WTC11 (cell line): ENCODE data around the gene KIF11. TPM values are rescaled to one million over a fixed set of nuclear protein-coding genes. Genes with fewer than 3 reads are reported as not detected.

ENCODE experiments used
- ATF6 ChIP-seq: sonication (generic); formaldehyde crosslinking; IDR thresholded peaks from 2 replicates; pipeline ENCODE4 v1.8.1; 2023; ENCODE audit warnings: mild to moderate bottlenecking, missing genetic modification reagents
- CREM ChIP-seq: sonication (generic); formaldehyde crosslinking; IDR thresholded peaks from 2 replicates; pipeline ENCODE4 v1.8.1; 2022; ENCODE audit warnings: mild to moderate bottlenecking, missing genetic modification reagents, moderate library complexity
- E2F1 ChIP-seq: sonication (generic); formaldehyde crosslinking; IDR thresholded peaks from 2 replicates; pipeline ENCODE4 v1.8.0; 2022; ENCODE audit warnings: mild to moderate bottlenecking, missing genetic modification reagents
- ERG ChIP-seq: fragments of 250-450 bp; sonication (Bioruptor Pico); IDR thresholded peaks from 2 replicates; pipeline ENCODE4 v1.8.0; 2021; ENCODE audit warnings: mild to moderate bottlenecking
- ETV6 ChIP-seq: sonication (generic); formaldehyde crosslinking; IDR thresholded peaks from 2 replicates; pipeline ENCODE4 v1.8.1; 2022; ENCODE audit warnings: mild to moderate bottlenecking, missing genetic modification reagents
- FOXK1 ChIP-seq: sonication (generic); formaldehyde crosslinking; IDR thresholded peaks from 2 replicates; pipeline ENCODE4 v1.8.0; 2022; ENCODE audit warnings: mild to moderate bottlenecking, moderate library complexity, missing genetic modification reagents
- MXD4 ChIP-seq: fragments of 250-450 bp; sonication (Bioruptor Pico); IDR thresholded peaks from 2 replicates; pipeline ENCODE4 v1.8.0; 2021; ENCODE audit warnings: mild to moderate bottlenecking, moderate library complexity, borderline replicate concordance
- NR1H2 ChIP-seq: sonication (generic); formaldehyde crosslinking; IDR thresholded peaks from 2 replicates; pipeline ENCODE4 v1.9.0; 2021; ENCODE audit warnings: mild to moderate bottlenecking, moderate library complexity, missing genetic modification reagents
- NR2C2 ChIP-seq: sonication (generic); formaldehyde crosslinking; IDR thresholded peaks from 2 replicates; pipeline ENCODE4 v1.8.0; 2022; ENCODE audit warnings: mild to moderate bottlenecking, missing genetic modification reagents
- NR3C1 ChIP-seq: sonication (generic); formaldehyde crosslinking; conservative IDR thresholded peaks from 2 replicates; pipeline ENCODE4 v1.8.1; 2023; ENCODE audit warnings: low read depth, mild to moderate bottlenecking, missing genetic modification reagents
- SMAD4 ChIP-seq: sonication (generic); formaldehyde crosslinking; IDR thresholded peaks from 2 replicates; pipeline ENCODE4 v1.8.0; 2022; ENCODE audit warnings: mild to moderate bottlenecking, missing genetic modification reagents
- ZNF396 ChIP-seq: fragments of 250-450 bp; sonication (Bioruptor Pico); IDR thresholded peaks from 2 replicates; pipeline ENCODE4 v1.8.0; 2021; ENCODE audit warnings: mild to moderate bottlenecking, moderate library complexity, borderline replicate concordance
- total RNA-seq: library from RNA; stranded (reverse); gene quantifications from 3 replicates; pipeline ENCODE4 v1.2.3, GENCODE V29; 2021
- TF ChIP-seq, protein P1 (sequence below): sonication (generic); formaldehyde crosslinking; conservative IDR thresholded peaks from 2 replicates; pipeline ENCODE4 v1.8.1; 2023; ENCODE audit warnings: mild to moderate bottlenecking, low read depth, missing genetic modification reagents, moderate library complexity
- TF ChIP-seq, protein P2 (sequence below): sonication (generic); formaldehyde crosslinking; IDR thresholded peaks from 2 replicates; pipeline ENCODE4 v1.8.1; 2022; ENCODE audit warnings: low read depth, missing genetic modification reagents, borderline replicate concordance
- TF ChIP-seq, protein P3 (sequence below): sonication (generic); formaldehyde crosslinking; IDR thresholded peaks from 2 replicates; pipeline ENCODE4 v1.8.0; 2023; ENCODE audit warnings: mild to moderate bottlenecking, missing genetic modification reagents
- TF ChIP-seq, protein P4 (sequence below): sonication (generic); formaldehyde crosslinking; IDR thresholded peaks from 2 replicates; pipeline ENCODE4 v1.8.1; 2023; ENCODE audit warnings: mild to moderate bottlenecking, missing genetic modification reagents, borderline replicate concordance
- TF ChIP-seq, protein P5 (sequence below): fragments of 250-450 bp; sonication (Bioruptor Pico); IDR thresholded peaks from 2 replicates; pipeline ENCODE4 v1.9.0; 2021; ENCODE audit warnings: mild to moderate bottlenecking
- TF ChIP-seq, protein P6 (sequence below): fragments of 250-450 bp; sonication (Bioruptor Pico); IDR thresholded peaks from 2 replicates; pipeline ENCODE4 v1.9.0; 2021; ENCODE audit warnings: moderate library complexity, mild to moderate bottlenecking, inconsistent platforms, borderline replicate concordance

Gene KIF11
- total RNA-seq, 1 experiment from 2014 or later: 55.7 TPM

DNA sequence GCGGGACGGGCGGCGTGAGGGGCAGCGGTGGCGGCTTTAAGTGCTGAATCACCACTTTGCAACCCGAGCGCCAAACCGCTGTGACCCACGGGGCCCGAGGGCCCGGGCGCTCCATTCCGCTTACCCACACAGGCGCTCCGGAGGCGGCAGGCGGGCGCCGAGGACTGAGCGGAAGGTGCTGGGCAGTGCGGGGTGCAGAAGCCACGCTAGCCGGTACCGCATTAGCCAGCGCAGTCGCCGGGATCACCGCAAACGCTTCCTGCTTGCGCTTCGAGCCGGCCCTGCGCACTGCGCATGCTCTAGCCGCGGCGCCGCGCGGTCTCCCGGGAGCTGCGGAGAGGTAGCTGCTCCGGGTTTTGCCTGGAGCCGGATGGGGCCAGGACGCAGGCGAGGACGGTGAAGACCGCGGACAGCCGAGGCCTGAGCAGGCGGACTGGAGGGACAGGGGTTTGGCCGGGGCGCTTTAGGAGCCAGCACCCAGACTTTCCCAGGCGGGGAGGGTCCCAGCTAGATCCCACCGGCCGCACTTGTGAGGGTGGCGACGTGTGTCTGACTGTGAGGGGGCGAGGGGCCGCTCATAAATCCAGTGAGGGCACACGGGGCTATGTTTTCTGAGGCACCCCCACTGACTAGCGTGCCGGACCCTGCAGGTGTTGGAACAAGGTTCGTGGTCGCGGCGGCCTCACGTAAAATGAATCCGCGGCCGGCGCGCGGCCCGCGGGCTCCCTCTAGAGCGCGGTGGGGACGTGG is 19.0 kb upstream of the KIF11 start, which contains the start of gene IDE (continued):
- TF ChIP-seq, protein P1, sequence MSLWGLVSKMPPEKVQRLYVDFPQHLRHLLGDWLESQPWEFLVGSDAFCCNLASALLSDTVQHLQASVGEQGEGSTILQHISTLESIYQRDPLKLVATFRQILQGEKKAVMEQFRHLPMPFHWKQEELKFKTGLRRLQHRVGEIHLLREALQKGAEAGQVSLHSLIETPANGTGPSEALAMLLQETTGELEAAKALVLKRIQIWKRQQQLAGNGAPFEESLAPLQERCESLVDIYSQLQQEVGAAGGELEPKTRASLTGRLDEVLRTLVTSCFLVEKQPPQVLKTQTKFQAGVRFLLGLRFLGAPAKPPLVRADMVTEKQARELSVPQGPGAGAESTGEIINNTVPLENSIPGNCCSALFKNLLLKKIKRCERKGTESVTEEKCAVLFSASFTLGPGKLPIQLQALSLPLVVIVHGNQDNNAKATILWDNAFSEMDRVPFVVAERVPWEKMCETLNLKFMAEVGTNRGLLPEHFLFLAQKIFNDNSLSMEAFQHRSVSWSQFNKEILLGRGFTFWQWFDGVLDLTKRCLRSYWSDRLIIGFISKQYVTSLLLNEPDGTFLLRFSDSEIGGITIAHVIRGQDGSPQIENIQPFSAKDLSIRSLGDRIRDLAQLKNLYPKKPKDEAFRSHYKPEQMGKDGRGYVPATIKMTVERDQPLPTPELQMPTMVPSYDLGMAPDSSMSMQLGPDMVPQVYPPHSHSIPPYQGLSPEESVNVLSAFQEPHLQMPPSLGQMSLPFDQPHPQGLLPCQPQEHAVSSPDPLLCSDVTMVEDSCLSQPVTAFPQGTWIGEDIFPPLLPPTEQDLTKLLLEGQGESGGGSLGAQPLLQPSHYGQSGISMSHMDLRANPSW (CRISPR knock-in tag): no peak
- TF ChIP-seq NR3C1 (CRISPR knock-in tag) (no peak; the same call in 1 of the 2 replicates), ERG (no peak), ZNF396 (CRISPR knock-in tag) (no peak), CREM (0 out of 2 replicates have a peak, but pooled peaks have one; percentile 13), E2F1 (CRISPR knock-in tag) (peak; percentile 58), SMAD4 (no peak), ATF6 (CRISPR knock-in tag) (no peak), FOXK1 (peak; percentile 63; the same call in 1 of the 2 replicates), NR2C2 (CRISPR knock-in tag) (no peak), MXD4 (CRISPR knock-in tag) (no peak), NR1H2 (CRISPR knock-in tag) (no peak), ETV6 (CRISPR knock-in tag) (no peak)
- TF ChIP-seq, protein P2, sequence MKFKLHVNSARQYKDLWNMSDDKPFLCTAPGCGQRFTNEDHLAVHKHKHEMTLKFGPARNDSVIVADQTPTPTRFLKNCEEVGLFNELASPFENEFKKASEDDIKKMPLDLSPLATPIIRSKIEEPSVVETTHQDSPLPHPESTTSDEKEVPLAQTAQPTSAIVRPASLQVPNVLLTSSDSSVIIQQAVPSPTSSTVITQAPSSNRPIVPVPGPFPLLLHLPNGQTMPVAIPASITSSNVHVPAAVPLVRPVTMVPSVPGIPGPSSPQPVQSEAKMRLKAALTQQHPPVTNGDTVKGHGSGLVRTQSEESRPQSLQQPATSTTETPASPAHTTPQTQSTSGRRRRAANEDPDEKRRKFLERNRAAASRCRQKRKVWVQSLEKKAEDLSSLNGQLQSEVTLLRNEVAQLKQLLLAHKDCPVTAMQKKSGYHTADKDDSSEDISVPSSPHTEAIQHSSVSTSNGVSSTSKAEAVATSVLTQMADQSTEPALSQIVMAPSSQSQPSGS (CRISPR knock-in tag): no peak
- TF ChIP-seq, protein P3, sequence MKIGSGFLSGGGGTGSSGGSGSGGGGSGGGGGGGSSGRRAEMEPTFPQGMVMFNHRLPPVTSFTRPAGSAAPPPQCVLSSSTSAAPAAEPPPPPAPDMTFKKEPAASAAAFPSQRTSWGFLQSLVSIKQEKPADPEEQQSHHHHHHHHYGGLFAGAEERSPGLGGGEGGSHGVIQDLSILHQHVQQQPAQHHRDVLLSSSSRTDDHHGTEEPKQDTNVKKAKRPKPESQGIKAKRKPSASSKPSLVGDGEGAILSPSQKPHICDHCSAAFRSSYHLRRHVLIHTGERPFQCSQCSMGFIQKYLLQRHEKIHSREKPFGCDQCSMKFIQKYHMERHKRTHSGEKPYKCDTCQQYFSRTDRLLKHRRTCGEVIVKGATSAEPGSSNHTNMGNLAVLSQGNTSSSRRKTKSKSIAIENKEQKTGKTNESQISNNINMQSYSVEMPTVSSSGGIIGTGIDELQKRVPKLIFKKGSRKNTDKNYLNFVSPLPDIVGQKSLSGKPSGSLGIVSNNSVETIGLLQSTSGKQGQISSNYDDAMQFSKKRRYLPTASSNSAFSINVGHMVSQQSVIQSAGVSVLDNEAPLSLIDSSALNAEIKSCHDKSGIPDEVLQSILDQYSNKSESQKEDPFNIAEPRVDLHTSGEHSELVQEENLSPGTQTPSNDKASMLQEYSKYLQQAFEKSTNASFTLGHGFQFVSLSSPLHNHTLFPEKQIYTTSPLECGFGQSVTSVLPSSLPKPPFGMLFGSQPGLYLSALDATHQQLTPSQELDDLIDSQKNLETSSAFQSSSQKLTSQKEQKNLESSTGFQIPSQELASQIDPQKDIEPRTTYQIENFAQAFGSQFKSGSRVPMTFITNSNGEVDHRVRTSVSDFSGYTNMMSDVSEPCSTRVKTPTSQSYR: no peak
- TF ChIP-seq, protein P4, sequence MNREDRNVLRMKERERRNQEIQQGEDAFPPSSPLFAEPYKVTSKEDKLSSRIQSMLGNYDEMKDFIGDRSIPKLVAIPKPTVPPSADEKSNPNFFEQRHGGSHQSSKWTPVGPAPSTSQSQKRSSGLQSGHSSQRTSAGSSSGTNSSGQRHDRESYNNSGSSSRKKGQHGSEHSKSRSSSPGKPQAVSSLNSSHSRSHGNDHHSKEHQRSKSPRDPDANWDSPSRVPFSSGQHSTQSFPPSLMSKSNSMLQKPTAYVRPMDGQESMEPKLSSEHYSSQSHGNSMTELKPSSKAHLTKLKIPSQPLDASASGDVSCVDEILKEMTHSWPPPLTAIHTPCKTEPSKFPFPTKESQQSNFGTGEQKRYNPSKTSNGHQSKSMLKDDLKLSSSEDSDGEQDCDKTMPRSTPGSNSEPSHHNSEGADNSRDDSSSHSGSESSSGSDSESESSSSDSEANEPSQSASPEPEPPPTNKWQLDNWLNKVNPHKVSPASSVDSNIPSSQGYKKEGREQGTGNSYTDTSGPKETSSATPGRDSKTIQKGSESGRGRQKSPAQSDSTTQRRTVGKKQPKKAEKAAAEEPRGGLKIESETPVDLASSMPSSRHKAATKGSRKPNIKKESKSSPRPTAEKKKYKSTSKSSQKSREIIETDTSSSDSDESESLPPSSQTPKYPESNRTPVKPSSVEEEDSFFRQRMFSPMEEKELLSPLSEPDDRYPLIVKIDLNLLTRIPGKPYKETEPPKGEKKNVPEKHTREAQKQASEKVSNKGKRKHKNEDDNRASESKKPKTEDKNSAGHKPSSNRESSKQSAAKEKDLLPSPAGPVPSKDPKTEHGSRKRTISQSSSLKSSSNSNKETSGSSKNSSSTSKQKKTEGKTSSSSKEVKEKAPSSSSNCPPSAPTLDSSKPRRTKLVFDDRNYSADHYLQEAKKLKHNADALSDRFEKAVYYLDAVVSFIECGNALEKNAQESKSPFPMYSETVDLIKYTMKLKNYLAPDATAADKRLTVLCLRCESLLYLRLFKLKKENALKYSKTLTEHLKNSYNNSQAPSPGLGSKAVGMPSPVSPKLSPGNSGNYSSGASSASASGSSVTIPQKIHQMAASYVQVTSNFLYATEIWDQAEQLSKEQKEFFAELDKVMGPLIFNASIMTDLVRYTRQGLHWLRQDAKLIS (CRISPR knock-in tag): 0 out of 2 replicates have a peak, but pooled peaks have one; percentile 84
- TF ChIP-seq, protein P5, sequence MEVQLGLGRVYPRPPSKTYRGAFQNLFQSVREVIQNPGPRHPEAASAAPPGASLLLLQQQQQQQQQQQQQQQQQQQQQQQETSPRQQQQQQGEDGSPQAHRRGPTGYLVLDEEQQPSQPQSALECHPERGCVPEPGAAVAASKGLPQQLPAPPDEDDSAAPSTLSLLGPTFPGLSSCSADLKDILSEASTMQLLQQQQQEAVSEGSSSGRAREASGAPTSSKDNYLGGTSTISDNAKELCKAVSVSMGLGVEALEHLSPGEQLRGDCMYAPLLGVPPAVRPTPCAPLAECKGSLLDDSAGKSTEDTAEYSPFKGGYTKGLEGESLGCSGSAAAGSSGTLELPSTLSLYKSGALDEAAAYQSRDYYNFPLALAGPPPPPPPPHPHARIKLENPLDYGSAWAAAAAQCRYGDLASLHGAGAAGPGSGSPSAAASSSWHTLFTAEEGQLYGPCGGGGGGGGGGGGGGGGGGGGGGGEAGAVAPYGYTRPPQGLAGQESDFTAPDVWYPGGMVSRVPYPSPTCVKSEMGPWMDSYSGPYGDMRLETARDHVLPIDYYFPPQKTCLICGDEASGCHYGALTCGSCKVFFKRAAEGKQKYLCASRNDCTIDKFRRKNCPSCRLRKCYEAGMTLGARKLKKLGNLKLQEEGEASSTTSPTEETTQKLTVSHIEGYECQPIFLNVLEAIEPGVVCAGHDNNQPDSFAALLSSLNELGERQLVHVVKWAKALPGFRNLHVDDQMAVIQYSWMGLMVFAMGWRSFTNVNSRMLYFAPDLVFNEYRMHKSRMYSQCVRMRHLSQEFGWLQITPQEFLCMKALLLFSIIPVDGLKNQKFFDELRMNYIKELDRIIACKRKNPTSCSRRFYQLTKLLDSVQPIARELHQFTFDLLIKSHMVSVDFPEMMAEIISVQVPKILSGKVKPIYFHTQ (CRISPR knock-in tag): no peak
- TF ChIP-seq, protein P6, sequence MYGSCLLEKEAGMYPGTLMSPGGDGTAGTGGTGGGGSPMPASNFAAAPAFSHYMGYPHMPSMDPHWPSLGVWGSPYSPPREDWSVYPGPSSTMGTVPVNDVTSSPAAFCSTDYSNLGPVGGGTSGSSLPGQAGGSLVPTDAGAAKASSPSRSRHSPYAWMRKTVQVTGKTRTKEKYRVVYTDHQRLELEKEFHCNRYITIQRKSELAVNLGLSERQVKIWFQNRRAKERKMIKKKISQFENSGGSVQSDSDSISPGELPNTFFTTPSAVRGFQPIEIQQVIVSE (CRISPR knock-in tag): no peak
